MM.1S (cell line): ENCODE data around the gene SETMAR.

Source experiments
- DNase-seq: peaks from one replicate; pipeline ENCODE4 v3.0.0-alpha.2; 2015
- H2AFZ ChIP-seq: fragments of 300-600 bp; sonication (generic); 2 replicates; pipeline ENCODE4 v1.6.0; 2016; ENCODE audit warnings: antibody characterized with exemption, low read length
- H3F3A ChIP-seq: fragments of 300-600 bp; sonication (generic); 2 replicates; pipeline ENCODE4 v1.6.1; 2016; ENCODE audit warnings: mild to moderate bottlenecking, antibody characterized with exemption, low read length, moderate library complexity, mixed read lengths; ENCODE audit not compliant: insufficient read depth
- H3K27ac ChIP-seq: fragments of 300-600 bp; sonication (generic); 2 replicates; pipeline ENCODE4 v1.5.1; 2016; ENCODE audit warnings: mild to moderate bottlenecking, low read length
- H3K27me3 ChIP-seq: fragments of 300-600 bp; sonication (generic); replicated peaks from 2 replicates; pipeline ENCODE4 v1.6.0; 2016; ENCODE audit warnings: low read length; ENCODE audit not compliant: insufficient read depth
- H3K36me3 ChIP-seq: fragments of 300-600 bp; sonication (generic); replicated peaks from 2 replicates; pipeline ENCODE4 v1.6.1; 2016; ENCODE audit warnings: mild to moderate bottlenecking, low read length, mixed read lengths; ENCODE audit not compliant: insufficient read depth
- H3K4me1 ChIP-seq: fragments of 300-600 bp; sonication (generic); 2 replicates; pipeline ENCODE4 v1.6.1; 2016; ENCODE audit warnings: low read length, mixed read lengths
- H3K4me2 ChIP-seq: fragments of 300-600 bp; sonication (generic); 2 replicates; pipeline ENCODE4 v1.6.0; 2016; ENCODE audit warnings: low read depth, low read length
- H3K4me3 ChIP-seq: fragments of 300-600 bp; sonication (generic); 2 replicates; pipeline ENCODE4 v1.5.1; 2016; ENCODE audit warnings: low read length, mixed read lengths
- H3K79me2 ChIP-seq: fragments of 300-600 bp; sonication (generic); 2 replicates; pipeline ENCODE4 v1.6.1; 2016; ENCODE audit warnings: mixed run types, low read length, mixed read lengths
- H3K9ac ChIP-seq: fragments of 300-600 bp; sonication (generic); 2 replicates; pipeline ENCODE4 v1.6.1; 2016; ENCODE audit warnings: low read length, mixed read lengths
- H3K9me2 ChIP-seq: fragments of 300-600 bp; sonication (generic); replicated peaks from 2 replicates; pipeline ENCODE4 v1.6.1; 2016; ENCODE audit warnings: mild to moderate bottlenecking, low read length, mixed read lengths; ENCODE audit not compliant: insufficient read depth
- H3K9me3 ChIP-seq: fragments of 300-600 bp; sonication (generic); replicated peaks from 2 replicates; pipeline ENCODE4 v1.6.1; 2016; ENCODE audit warnings: mild to moderate bottlenecking, low read length, mixed read lengths; ENCODE audit not compliant: insufficient read depth
- H4K20me1 ChIP-seq: fragments of 300-600 bp; sonication (generic); 2 replicates; pipeline ENCODE4 v1.6.1; 2016; ENCODE audit warnings: mild to moderate bottlenecking, low read length, moderate library complexity, mixed read lengths; ENCODE audit not compliant: insufficient read depth
- CTCF ChIP-seq: fragments of 300-600 bp; sonication (generic); IDR thresholded peaks from 2 replicates; pipeline ENCODE4 v1.5.1; 2016; ENCODE audit warnings: antibody characterized with exemption, low read length, mixed read lengths
- EZH2 ChIP-seq: fragments of 300-600 bp; sonication (generic); optimal IDR thresholded peaks from 2 replicates; pipeline ENCODE3; 2017; ENCODE audit warnings: low read depth, mild to moderate bottlenecking, antibody characterized with exemption, low read length, mixed read lengths
- EZH2phosphoT487 ChIP-seq: fragments of 300-600 bp; sonication (generic); IDR thresholded peaks from 2 replicates; pipeline ENCODE4 v1.6.1; 2018; ENCODE audit warnings: antibody characterized with exemption, low read length

SETMAR gene

GRCh38 chr3:4332991-4333390 is 29.8 kb downstream of the SETMAR start:
- Histone ChIP-seq H3K9me3 (no peaks in the 10 kb centered on the region), H3K4me2 (no peak overlapping the region), H3F3A (no peaks in the 10 kb centered on the region), H2AFZ (no peak overlapping the region), H4K20me1 (no peaks in the 10 kb centered on the region), H3K27ac (no peak overlapping the region), H3K4me3 (no peak overlapping the region), H3K27me3 (no peaks in the 10 kb centered on the region), H3K9me2 (no peaks in the 10 kb centered on the region), H3K4me1 (no peaks in the 10 kb centered on the region), H3K9ac (no peak overlapping the region), H3K79me2 (no peaks in the 10 kb centered on the region), H3K36me3 (no peaks in the 10 kb centered on the region)
- no peak for DNase-seq
- TF ChIP-seq CTCF (no peak), EZH2phosphoT487 (no peak), EZH2 (no peak)

- H3K9me2 ChIP-seq, result no peaks in the 10 kb centered on the region
- no peak overlapping the region for H3K27ac ChIP-seq
- no peak for DNase-seq
- H3F3A ChIP-seq, result no peaks in the 10 kb centered on the region
- no peaks in the 10 kb centered on the region for H3K9me3 ChIP-seq
- H3K79me2 ChIP-seq, result no peaks in the 10 kb centered on the region
- H3K4me3 ChIP-seq, result no peak overlapping the region
- H3K36me3 ChIP-seq, result no peaks in the 10 kb centered on the region
- H2AFZ ChIP-seq, result no peak overlapping the region
- H4K20me1 ChIP-seq, result no peaks in the 10 kb centered on the region
- TF ChIP-seq CTCF (no peak), EZH2 (no peak), EZH2phosphoT487 (no peak)
- H3K27me3 ChIP-seq, result no peaks in the 10 kb centered on the region
- H3K9ac ChIP-seq, result no peak overlapping the region
- H3K4me1 ChIP-seq, result no peaks in the 10 kb centered on the region
- H3K4me2 ChIP-seq, result no peak overlapping the region
Measured at GRCh38 chr3:4334548-4334947, 31.4 kb downstream of the SETMAR start.

GRCh38 chr3:4335840-4336562 is 32.8 kb downstream of the SETMAR start:
- no peaks in the 10 kb centered on the region for H4K20me1 ChIP-seq
- H3F3A ChIP-seq, result no peaks in the 10 kb centered on the region
- no peak overlapping the region for H3K4me2 ChIP-seq
- no peaks in the 10 kb centered on the region for H3K79me2 ChIP-seq
- H3K9ac ChIP-seq, result no peak overlapping the region
- TF ChIP-seq EZH2, result no peak
- TF ChIP-seq CTCF, result no peak
- TF ChIP-seq EZH2phosphoT487, result no peak
- no peaks in the 10 kb centered on the region for H3K9me2 ChIP-seq
- no peaks in the 10 kb centered on the region for H3K36me3 ChIP-seq
- no peaks in the 10 kb centered on the region for H3K4me1 ChIP-seq
- no peak overlapping the region for H3K27ac ChIP-seq
- no peak overlapping the region for H2AFZ ChIP-seq
- DNase-seq, result no peak
- H3K4me3 ChIP-seq, result no peak overlapping the region
- no peaks in the 10 kb centered on the region for H3K27me3 ChIP-seq
- H3K9me3 ChIP-seq, result no peaks in the 10 kb centered on the region
